Loucy (cell line): ENCODE data around the gene CUX1.

Source experiments
- CTCF ChIP-seq: fragments of 200-600 bp; sonication (generic); conservative IDR thresholded peaks from 2 replicates; pipeline ENCODE4 v1.5.1; 2014; ENCODE audit warnings: mild to moderate bottlenecking, antibody characterized with exemption, low read length
- EZH2phosphoT487 ChIP-seq: fragments of 200-600 bp; IDR thresholded peaks from 2 replicates; pipeline ENCODE4 v1.6.1; 2018; ENCODE audit warnings: antibody characterized with exemption, mild to moderate bottlenecking, moderate library complexity, borderline replicate concordance

GRCh38 chr7:102191556-102192379, 374.3 kb downstream of the CUX1 start:
- TF ChIP-seq CTCF, result no peak
- no peak for TF ChIP-seq EZH2phosphoT487
